H1 (cell line): ENCODE measurements around the gene SPTBN4. TPM values are rescaled to one million over a fixed set of nuclear protein-coding genes. Genes with fewer than 3 reads are reported as not detected.

Experiments used
- ASH2L ChIP-seq: fragments of 200-600, 300-600 bp; sonication (generic); IDR thresholded peaks from one replicate; pipeline ENCODE4 v1.7.1; 2017; ENCODE audit warnings: low read length
- HDAC6 ChIP-seq: IDR thresholded peaks from one replicate; pipeline ENCODE4 v1.7.1; 2012; ENCODE audit warnings: low read depth, mild to moderate bottlenecking, inconsistent platforms, low read length, moderate library complexity
- MAX ChIP-seq: IDR thresholded peaks from 2 replicates; pipeline ENCODE4 v1.6.1; 2012; ENCODE audit warnings: inconsistent platforms
- PHF8 ChIP-seq: fragments of 200-600 bp; sonication (generic); conservative IDR thresholded peaks from 2 replicates; pipeline ENCODE4 v1.7.1; 2012; ENCODE audit warnings: low read depth, mild to moderate bottlenecking, inconsistent platforms, low read length, moderate library complexity
- POLR2A ChIP-seq, 2 experiments: IDR thresholded peaks; 1 replicate in 1 of 2; 2 replicates in 1 of 2; pipeline ENCODE4 v1.6.1; 2011; ENCODE audit warnings: low read depth in 2 of 2, low read length in 2 of 2, mild to moderate bottlenecking in 2 of 2; ENCODE audit errors: control extremely low read depth in 1 of 2
- RBBP5 ChIP-seq: IDR thresholded peaks from 2 replicates; pipeline ENCODE4 v1.7.1; 2012; ENCODE audit warnings: low read depth, mild to moderate bottlenecking, inconsistent platforms, low read length, moderate library complexity, borderline replicate concordance
- RFX5 ChIP-seq: IDR thresholded peaks from 2 replicates; pipeline ENCODE4 v1.6.1; 2011; ENCODE audit warnings: low read depth, low read length, improper control_type of control experiment, borderline replicate concordance
- RNF2 ChIP-seq: fragments of 200-900, 300-1000 bp; sonication (generic); IDR thresholded peaks from 2 replicates; pipeline ENCODE4 v1.7.1; 2016; ENCODE audit warnings: borderline replicate concordance, low read depth, mild to moderate bottlenecking, antibody characterized with exemption, low read length; ENCODE audit not compliant: poor library complexity, severe bottlenecking; ENCODE audit errors: missing control alignments
- RXRA ChIP-seq: IDR thresholded peaks from 2 replicates; pipeline ENCODE4 v1.6.1; 2011; ENCODE audit warnings: low read depth, mild to moderate bottlenecking, low read length, moderate library complexity; ENCODE audit not compliant: insufficient read depth
- TBP ChIP-seq: IDR thresholded peaks from 2 replicates; pipeline ENCODE4 v1.6.1; 2011; ENCODE audit warnings: low read depth, low read length, improper control_type of control experiment
- ZNF274 ChIP-seq: IDR thresholded peaks from 2 replicates; pipeline ENCODE4 v1.7.0; 2012; ENCODE audit warnings: low read length, borderline replicate concordance; ENCODE audit errors: extremely low read depth
- polyA plus RNA-seq, 7 experiments: library from polyadenylated mRNA; depleted of rRNA in 3 of 7; stranded (reverse) in 5 of 7; unstranded in 2 of 7; fragments of >200 nt in 5 of 7; fragments of 200-250 nt in 2 of 7; gene quantifications; 1 replicate in 5 of 7; 2 replicates in 1 of 7; 4 replicates in 1 of 7; pipeline versions ENCODE4 v1.2.1 to v1.2.3, GENCODE V29; 2011 to 2013; ENCODE audit warnings: missing spikeins in 2 of 7, mixed read lengths in 2 of 7
- total RNA-seq: library from RNA; stranded (reverse); fragmentation: NEBNext Ultra II Directional; extraction: Animal tissue kit (Norgen Biotek cat#: 25700); gene quantifications from 2 replicates; pipeline ENCODE4 v1.2.1, GENCODE V29; 2021

Gene SPTBN4
- total and polyA plus RNA-seq, 2 of the 8 experiments (the other 6 are each of a cell fraction or from before 2014, with no cell fraction given): 1.9 to 3.0 TPM

DNA sequence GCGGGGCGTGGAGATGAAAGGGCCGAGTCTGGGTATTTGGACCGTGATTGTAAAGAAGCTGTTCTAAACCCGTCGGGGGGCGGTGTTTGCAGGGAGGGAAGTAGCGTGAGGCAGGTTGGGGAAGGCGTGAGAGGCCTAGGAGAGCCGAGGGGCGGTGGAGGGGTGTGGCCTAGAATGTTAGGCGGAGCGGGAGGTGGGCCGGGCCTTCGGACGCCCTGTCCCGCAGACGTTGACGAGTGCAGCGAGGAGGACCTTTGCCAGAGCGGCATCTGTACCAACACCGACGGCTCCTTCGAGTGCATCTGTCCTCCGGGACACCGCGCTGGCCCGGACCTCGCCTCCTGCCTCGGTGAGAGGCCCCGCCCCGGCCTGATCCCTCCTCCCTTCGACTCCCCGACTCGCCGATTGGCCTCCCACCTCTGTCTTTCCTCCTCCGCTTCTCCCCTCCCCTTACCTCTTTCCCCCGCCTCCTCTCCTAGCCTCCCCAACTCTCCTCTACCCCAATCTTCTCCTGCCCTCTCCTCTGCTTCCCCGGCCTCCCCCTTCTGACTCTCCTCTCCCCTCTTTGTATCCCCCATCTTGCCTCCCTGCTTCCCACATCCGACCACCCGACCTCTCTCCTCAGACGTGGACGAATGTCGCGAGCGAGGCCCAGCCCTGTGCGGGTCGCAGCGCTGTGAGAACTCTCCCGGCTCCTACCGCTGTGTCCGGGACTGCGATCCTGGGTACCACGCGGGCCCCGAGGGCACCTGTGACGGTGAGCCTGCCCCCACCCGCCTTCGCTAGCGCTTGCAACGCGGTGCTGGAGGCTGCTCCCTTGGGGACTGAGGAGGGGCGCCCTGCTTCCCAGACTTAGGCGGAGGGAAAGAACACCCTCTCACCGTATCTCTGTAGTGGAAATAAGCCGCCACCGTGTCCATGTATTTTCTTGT is 147.2 kb downstream of the SPTBN4 start (continued):
- TF ChIP-seq RBBP5 (peak; percentile 48; the same call in 1 of the 2 replicates), HDAC6 (no peak), RFX5 (no peak), TBP (peak; percentile 55; the same call in 1 of the 2 replicates), RNF2 (no peak), PHF8 (0 out of 2 replicates have a peak, but pooled peaks have one; percentile 34), RXRA (no peak), POLR2A (IDR thresholded peaks at IDR 0.05; ENCODE audit: control extremely low read depth in 1 of 2, low read depth in 2 of 2, low read length in 2 of 2) (peak in 1 of 2 experiments; percentile 75; a peak in 2 of 3 replicates), ASH2L (peak; percentile 15), ZNF274 (no peak), MAX (peak; percentile 49; the same call in 1 of the 2 replicates)
